ENCODE results near the gene GMEB2. TPM values are rescaled to one million over a fixed set of nuclear protein-coding genes. Genes with fewer than 3 reads are reported as not detected.
A peak's percentile ranks its signal among the peaks of the same experiment; 100 is the strongest.
"Not testable (repeated sequence)": the region's sequence is repeated elsewhere in the genome, so short reads cannot be mapped to it uniquely, and the experiment has no call there.

Gene GMEB2
- polyA plus RNA-seq, 4 donors: 8.2 to 14.0 (median 12.5) TPM

- DNase-seq (ENCODE audit: low read depth in 4 of 4, low spot score in 2 of 4): not testable (repeated sequence)
Observed at GRCh38 chr20:63640686-63641085, 13.8 kb upstream of the GMEB2 start.

GRCh38 chr20:63640086-63640485 is 13.2 kb upstream of the GMEB2 start:
- DNase-seq (ENCODE audit: low read depth in 4 of 4, low spot score in 2 of 4): no peak

- DNase-seq (ENCODE audit: low read depth in 4 of 4, low spot score in 2 of 4): no peak
Observed at GRCh38 chr20:63639093-63639975, 12.4 kb upstream of the GMEB2 start.

GRCh38 chr20:63636752-63637628 is 10.1 kb upstream of the GMEB2 start:
- no peak for DNase-seq (ENCODE audit: low read depth in 4 of 4, low spot score in 2 of 4)

- no peak for DNase-seq (ENCODE audit: low read depth in 4 of 4, low spot score in 2 of 4)
Observed at GRCh38 chr20:63635431-63636141, 8.7 kb upstream of the GMEB2 start.

GRCh38 chr20:63633732-63634131 is 6.8 kb upstream of the GMEB2 start:
- no peak for DNase-seq (ENCODE audit: low read depth in 4 of 4, low spot score in 2 of 4)

- not testable (repeated sequence) for DNase-seq (ENCODE audit: low read depth in 4 of 4, low spot score in 2 of 4)
Observed at GRCh38 chr20:63631426-63631825, 4.5 kb upstream of the GMEB2 start.

- DNase-seq (ENCODE audit: low read depth in 4 of 4, low spot score in 2 of 4): not testable (repeated sequence)
Observed at GRCh38 chr20:63630956-63631355, 4.1 kb upstream of the GMEB2 start.

- peak in 1 of 4 donors; percentile 44 for DNase-seq (ENCODE audit: low read depth in 4 of 4, low spot score in 2 of 4)
Observed at GRCh38 chr20:63628246-63628975, 1.5 kb upstream of the GMEB2 start.

GRCh38 chr20:63627751-63628245 is 897 bp upstream of the GMEB2 start:
- DNase-seq (ENCODE audit: low read depth in 4 of 4, low spot score in 2 of 4): no peak

GRCh38 chr20:63627129-63627750 is 339 bp upstream of the GMEB2 start:
- DNase-seq (ENCODE audit: low read depth in 4 of 4, low spot score in 2 of 4): peak; percentile 73 to 85 (median 83)

- DNase-seq (ENCODE audit: low read depth in 4 of 4, low spot score in 2 of 4): peak in 1 of 4 donors; percentile 32
Observed at GRCh38 chr20:63625771-63626423, 1.0 kb downstream of the GMEB2 start.

- DNase-seq (ENCODE audit: low read depth in 4 of 4, low spot score in 2 of 4): no peak
Observed at GRCh38 chr20:63624486-63624885, 2.4 kb downstream of the GMEB2 start.

- no peak for DNase-seq (ENCODE audit: low read depth in 4 of 4, low spot score in 2 of 4)
Observed at GRCh38 chr20:63622732-63623131, 4.2 kb downstream of the GMEB2 start.

- DNase-seq (ENCODE audit: low read depth in 4 of 4, low spot score in 2 of 4): no peak
Observed at GRCh38 chr20:63622096-63622495, 4.8 kb downstream of the GMEB2 start.

GRCh38 chr20:63620991-63621390 is 5.9 kb downstream of the GMEB2 start:
- DNase-seq (ENCODE audit: low read depth in 4 of 4, low spot score in 2 of 4): no peak

- DNase-seq (ENCODE audit: low read depth in 4 of 4, low spot score in 2 of 4): no peak
Observed at GRCh38 chr20:63619505-63619904, 7.4 kb downstream of the GMEB2 start.

GRCh38 chr20:63619086-63619485 is 7.8 kb downstream of the GMEB2 start:
- DNase-seq (ENCODE audit: low read depth in 4 of 4, low spot score in 2 of 4): no peak
